Endothelial cell (in vitro differentiated cells): ENCODE results near the gene NHP2. TPM values are rescaled to one million over a fixed set of nuclear protein-coding genes. Genes with fewer than 3 reads are reported as not detected.
A peak's percentile ranks its signal among the peaks of the same experiment; 100 is the strongest.

Experiments used
- DNase-seq: peaks from one replicate; pipeline ENCODE4 v3.0.0; 2021; ENCODE audit warnings: low spot score
- H3K27ac Mint-ChIP-seq: one replicate; pipeline ENCODE4 v1.8.0; 2021; ENCODE audit warnings: mixed read lengths, inconsistent platforms; ENCODE audit not compliant: unreplicated experiment
- H3K27me3 Mint-ChIP-seq: one replicate; pipeline ENCODE4 v1.8.0; 2021; ENCODE audit warnings: mild to moderate bottlenecking, moderate library complexity, mixed read lengths, inconsistent platforms; ENCODE audit not compliant: unreplicated experiment
- H3K36me3 Mint-ChIP-seq: one replicate; pipeline ENCODE4 v1.8.0; 2021; ENCODE audit warnings: mild to moderate bottlenecking, low read depth, mixed read lengths, inconsistent platforms; ENCODE audit not compliant: unreplicated experiment
- H3K4me1 Mint-ChIP-seq: one replicate; pipeline ENCODE4 v1.8.0; 2021; ENCODE audit warnings: mild to moderate bottlenecking, mixed read lengths, inconsistent platforms; ENCODE audit not compliant: unreplicated experiment
- H3K4me3 Mint-ChIP-seq: one replicate; pipeline ENCODE4 v1.8.0; 2021; ENCODE audit warnings: mild to moderate bottlenecking, mixed read lengths, inconsistent platforms; ENCODE audit not compliant: unreplicated experiment
- H3K9me3 Mint-ChIP-seq: one replicate; pipeline ENCODE4 v1.8.0; 2021; ENCODE audit warnings: mixed read lengths, inconsistent platforms; ENCODE audit not compliant: unreplicated experiment
- CTCF ChIP-seq: fragments of 200-600 bp; sonication (generic); IDR thresholded peaks from one replicate; pipeline ENCODE4 v1.5.0; 2021; ENCODE audit warnings: antibody characterized with exemption; ENCODE audit not compliant: unreplicated experiment
- total RNA-seq: library from RNA; stranded (reverse); fragmentation: NEBNext Ultra II Directional; extraction: Animal tissue kit (Norgen Biotek cat#: 25700); gene quantifications from one replicate; pipeline ENCODE4 v1.2.1, GENCODE V29; 2021; ENCODE audit not compliant: unreplicated experiment

The NHP2 gene
- total RNA-seq, 1 donor from 2014 or later, result 84.7 TPM

- peaks cover 21% of the 10 kb centered on the region for H3K27me3 Mint-ChIP-seq
- no peak for DNase-seq
- H3K4me1 Mint-ChIP-seq, result peaks cover 63% of the 10 kb centered on the region
Measured at GRCh38 chr5:178123094-178123965, 30.4 kb downstream of the NHP2 start.

GRCh38 chr5:178122346-178122745 is 31.3 kb downstream of the NHP2 start:
- H3K4me3 Mint-ChIP-seq, result no peak overlapping the region
- H3K4me1 Mint-ChIP-seq, result peaks cover 60% of the 10 kb centered on the region
- no peak for DNase-seq
- no peak for TF ChIP-seq CTCF
- H3K9me3 Mint-ChIP-seq, result no peaks in the 10 kb centered on the region
- peaks cover 17% of the 10 kb centered on the region for H3K36me3 Mint-ChIP-seq
- peak overlapping the region; percentile 64 for H3K27ac Mint-ChIP-seq
- H3K27me3 Mint-ChIP-seq, result peaks cover 21% of the 10 kb centered on the region

More at GRCh38 chr5:178123094-178123965, 30.4 kb downstream of the NHP2 start:
- no peak for TF ChIP-seq CTCF
- peak overlapping the region; percentile 76 for H3K4me3 Mint-ChIP-seq
- no peaks in the 10 kb centered on the region for H3K9me3 Mint-ChIP-seq
- H3K36me3 Mint-ChIP-seq, result peaks cover 17% of the 10 kb centered on the region
- peak overlapping the region; percentile 85 for H3K27ac Mint-ChIP-seq

GRCh38 chr5:178121391-178122276 is 32.1 kb downstream of the NHP2 start:
- no peak for DNase-seq
- H3K4me1 Mint-ChIP-seq, result peaks cover 59% of the 10 kb centered on the region
- H3K27me3 Mint-ChIP-seq, result peaks cover 21% of the 10 kb centered on the region
- TF ChIP-seq CTCF, result no peak
- H3K27ac Mint-ChIP-seq, result peak overlapping the region; percentile 64
- H3K4me3 Mint-ChIP-seq, result no peak overlapping the region
- H3K9me3 Mint-ChIP-seq, result no peaks in the 10 kb centered on the region
- H3K36me3 Mint-ChIP-seq, result peaks cover 17% of the 10 kb centered on the region

- H3K4me1 Mint-ChIP-seq, result peaks cover 61% of the 10 kb centered on the region
Measured at GRCh38 chr5:178120607-178121357, 32.9 kb downstream of the NHP2 start.

More at GRCh38 chr5:178120607-178121357, 32.9 kb downstream of the NHP2 start:
- Mint-ChIP-seq H3K27me3 (peaks cover 24% of the 10 kb centered on the region), H3K27ac (peak overlapping the region; percentile 72), H3K36me3 (peaks cover 17% of the 10 kb centered on the region), H3K9me3 (no peaks in the 10 kb centered on the region), H3K4me3 (peak overlapping the region; percentile 11)
- DNase-seq, result no peak
- TF ChIP-seq CTCF, result peak; percentile 54
